Astrocyte (in vitro differentiated cells and primary cell): Measurements from ENCODE around the gene MTTP.

Source experiments
- EZH2 ChIP-seq: IDR thresholded peaks from 2 replicates; pipeline ENCODE4 v1.6.1; 2012; ENCODE audit warnings: mild to moderate bottlenecking, low read length, inconsistent platforms; ENCODE audit not compliant: insufficient read depth
- TF ChIP-seq, protein P1 (sequence below): IDR thresholded peaks from 2 replicates; pipeline ENCODE4 v1.5.1; 2011; ENCODE audit warnings: low read depth, mild to moderate bottlenecking, inconsistent platforms, low read length, moderate library complexity; ENCODE audit not compliant: insufficient read depth

DNA sequence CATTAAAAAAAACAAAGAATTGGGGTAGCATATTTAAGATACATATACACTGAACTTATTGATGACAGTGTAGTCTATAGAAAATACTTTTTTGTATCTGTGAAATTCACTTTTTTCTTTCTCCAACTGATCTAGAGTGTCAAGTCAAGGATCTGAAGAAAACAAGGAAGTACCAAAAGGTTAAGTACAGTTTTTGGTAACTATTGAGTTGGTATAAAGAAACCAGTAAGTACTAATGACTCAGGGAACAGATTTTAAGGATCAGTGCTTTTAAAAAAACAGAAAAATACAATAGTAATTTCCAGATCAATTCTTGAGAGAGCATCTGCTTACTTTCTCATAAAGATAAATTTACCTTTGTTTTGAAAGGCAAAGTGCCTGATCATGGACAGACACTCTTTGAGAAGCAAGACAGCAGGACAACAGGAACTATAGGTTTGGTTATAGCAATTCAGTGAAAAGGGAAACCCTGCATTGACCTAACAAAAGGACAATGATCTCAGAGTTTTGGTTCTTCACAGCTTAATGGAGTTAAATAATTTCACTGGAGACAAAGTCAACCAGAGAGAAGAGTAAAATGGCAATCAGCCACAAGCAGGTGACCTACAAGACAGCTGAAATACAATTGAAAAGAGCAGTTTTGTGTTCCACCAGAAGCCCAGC is 34.2 kb upstream of the MTTP start:
- TF ChIP-seq, protein P1, sequence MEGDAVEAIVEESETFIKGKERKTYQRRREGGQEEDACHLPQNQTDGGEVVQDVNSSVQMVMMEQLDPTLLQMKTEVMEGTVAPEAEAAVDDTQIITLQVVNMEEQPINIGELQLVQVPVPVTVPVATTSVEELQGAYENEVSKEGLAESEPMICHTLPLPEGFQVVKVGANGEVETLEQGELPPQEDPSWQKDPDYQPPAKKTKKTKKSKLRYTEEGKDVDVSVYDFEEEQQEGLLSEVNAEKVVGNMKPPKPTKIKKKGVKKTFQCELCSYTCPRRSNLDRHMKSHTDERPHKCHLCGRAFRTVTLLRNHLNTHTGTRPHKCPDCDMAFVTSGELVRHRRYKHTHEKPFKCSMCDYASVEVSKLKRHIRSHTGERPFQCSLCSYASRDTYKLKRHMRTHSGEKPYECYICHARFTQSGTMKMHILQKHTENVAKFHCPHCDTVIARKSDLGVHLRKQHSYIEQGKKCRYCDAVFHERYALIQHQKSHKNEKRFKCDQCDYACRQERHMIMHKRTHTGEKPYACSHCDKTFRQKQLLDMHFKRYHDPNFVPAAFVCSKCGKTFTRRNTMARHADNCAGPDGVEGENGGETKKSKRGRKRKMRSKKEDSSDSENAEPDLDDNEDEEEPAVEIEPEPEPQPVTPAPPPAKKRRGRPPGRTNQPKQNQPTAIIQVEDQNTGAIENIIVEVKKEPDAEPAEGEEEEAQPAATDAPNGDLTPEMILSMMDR: no peak
- no peak for TF ChIP-seq EZH2
